Tibial nerve (tissue), 4 donors: ENCODE results near the gene TTC28. TPM values are rescaled to one million over a fixed set of nuclear protein-coding genes. Genes with fewer than 3 reads are reported as not detected.

Experiments
- DNase-seq, 2 donors: peaks; one replicate each; pipeline ENCODE4 v3.0.0-alpha.2; 2019; ENCODE audit warnings: low spot score in 2 of 2
- H3K27ac ChIP-seq, 4 donors: fragments of 200-600 bp; sonication (generic) in 3 of 4; one replicate each; pipeline ENCODE4 v1.5.1; 2017 to 2019; ENCODE audit warnings: mild to moderate bottlenecking in 1 of 4
- H3K27me3 ChIP-seq, 2 donors: fragments of 200-600 bp; sonication (generic) in 1 of 2; one replicate each; pipeline versions ENCODE4 v1.5.1 to v1.6.0; 2017 to 2019
- H3K36me3 ChIP-seq, 3 donors: fragments of 200-600 bp; sonication (generic); one replicate each; pipeline ENCODE4 v1.5.1; 2018 to 2019
- H3K4me1 ChIP-seq, 4 donors: fragments of 200-600 bp; sonication (generic) in 3 of 4; one replicate each; pipeline ENCODE4 v1.5.1; 2017 to 2019
- H3K4me3 ChIP-seq, 4 donors: fragments of 200-600 bp; sonication (generic) in 3 of 4; one replicate each; pipeline ENCODE4 v1.5.1; 2017 to 2019; ENCODE audit warnings: mild to moderate bottlenecking in 1 of 4, moderate library complexity in 1 of 4
- H3K9me3 ChIP-seq, 4 donors: fragments of 200-600 bp; sonication (generic) in 3 of 4; one replicate each; pipeline ENCODE4 v1.5.1; 2017 to 2019
- CTCF ChIP-seq, 5 experiments: fragments of 200-600 bp in 3 of 5; fragments of 450-650 bp in 2 of 5; sonication (generic) in 3 of 5; IDR thresholded peaks; one replicate each; pipeline ENCODE4 v1.5.1; 2016 to 2019; ENCODE audit warnings: antibody characterized with exemption in 5 of 5, mild to moderate bottlenecking in 3 of 5, moderate library complexity in 2 of 5
- EP300 ChIP-seq, 2 donors: sonication (generic); formaldehyde crosslinking; IDR thresholded peaks; one replicate each; pipeline ENCODE4 v1.6.1; 2017; ENCODE audit warnings: antibody characterized with exemption in 2 of 2, mild to moderate bottlenecking in 1 of 2
- POLR2A ChIP-seq, 2 donors: fragments of 450-650 bp; IDR thresholded peaks; one replicate each; pipeline ENCODE4 v1.6.1; 2017; ENCODE audit warnings: antibody characterized with exemption in 2 of 2, mild to moderate bottlenecking in 2 of 2, moderate library complexity in 2 of 2
- WGBS, 2 donors: methylation state at CpG; one replicate each; pipeline ENCODE4 v1.1.5; 2018; 5-methylcytosine and 5-hydroxymethylcytosine counted together
- total RNA-seq, 4 donors: library from RNA; depleted of rRNA; stranded (reverse); fragments of >200 nt; gene quantifications; one replicate each; pipeline ENCODE4 v1.1.0, GENCODE V29; 2016

The TTC28 gene
- total RNA-seq, 4 donors from 2014 or later: 83.9 to 177 (median 128) TPM

- 94 to 95% methylated on average over 20 of the region's 20 CpGs for WGBS, 2 donors
- Histone ChIP-seq H3K27ac (no peak overlapping the region), H3K4me3 (no peak overlapping the region), H3K9me3 (no peaks in the 10 kb centered on the region), H3K36me3 (peaks cover 0 to 79% (median 0%) of the 10 kb centered on the region in 3 donors), H3K4me1 (no peaks in the 10 kb centered on the region), H3K27me3 (no peaks in the 10 kb centered on the region)
- TF ChIP-seq POLR2A (IDR thresholded peaks at IDR 0.05): no peak
- TF ChIP-seq EP300 (IDR thresholded peaks at IDR 0.05): no peak
- no peak for TF ChIP-seq CTCF (IDR thresholded peaks at IDR 0.05)
- DNase-seq: no peak
These were observed 696.9 kb downstream of the TTC28 start for GRCh38 chr22:27982630-27983180.

GRCh38 chr22:27982106-27982505 lies 697.5 kb downstream of the TTC28 start:
- TF ChIP-seq EP300 (IDR thresholded peaks at IDR 0.05) (no peak), CTCF (IDR thresholded peaks at IDR 0.05) (no peak), POLR2A (IDR thresholded peaks at IDR 0.05) (no peak)
- H3K4me3 ChIP-seq: no peak overlapping the region
- no peaks in the 10 kb centered on the region for H3K4me1 ChIP-seq
- H3K9me3 ChIP-seq: no peaks in the 10 kb centered on the region
- H3K36me3 ChIP-seq: peaks cover 0 to 74% (median 0%) of the 10 kb centered on the region in 3 donors
- H3K27ac ChIP-seq: no peak overlapping the region
- 92 to 95% methylated on average over 11 to 15 of the region's 15 CpGs for WGBS, 2 donors
- no peaks in the 10 kb centered on the region for H3K27me3 ChIP-seq
- DNase-seq: no peak

GRCh38 chr22:27980424-27981148 lies 699.1 kb downstream of the TTC28 start:
- Histone ChIP-seq H3K36me3 (peaks cover 0 to 60% (median 0%) of the 10 kb centered on the region in 3 donors), H3K4me1 (peaks cover 0 to 6% (median 0%) of the 10 kb centered on the region in 4 donors), H3K4me3 (no peak overlapping the region), H3K27me3 (no peaks in the 10 kb centered on the region), H3K9me3 (no peaks in the 10 kb centered on the region), H3K27ac (no peak overlapping the region)
- TF ChIP-seq EP300 (IDR thresholded peaks at IDR 0.05) (no peak), CTCF (IDR thresholded peaks at IDR 0.05) (no peak), POLR2A (IDR thresholded peaks at IDR 0.05) (no peak)
- no peak for DNase-seq
- WGBS, 2 donors: 75 to 81% methylated on average over 7 of the region's 7 CpGs

GRCh38 chr22:27978802-27979201 lies 700.8 kb downstream of the TTC28 start:
- H3K4me1 ChIP-seq: peaks cover 0 to 6% (median 0%) of the 10 kb centered on the region in 4 donors
- TF ChIP-seq CTCF (IDR thresholded peaks at IDR 0.05): no peak
- TF ChIP-seq EP300 (IDR thresholded peaks at IDR 0.05): no peak
- no peak for TF ChIP-seq POLR2A (IDR thresholded peaks at IDR 0.05)
- WGBS, 2 donors: 86 to 88% methylated on average over 5 of the region's 5 CpGs
- no peak for DNase-seq
- H3K36me3 ChIP-seq: peaks cover 0 to 43% (median 0%) of the 10 kb centered on the region in 3 donors
- no peaks in the 10 kb centered on the region for H3K27me3 ChIP-seq
- H3K27ac ChIP-seq: no peak overlapping the region
- no peak overlapping the region for H3K4me3 ChIP-seq
- no peaks in the 10 kb centered on the region for H3K9me3 ChIP-seq

GRCh38 chr22:27978317-27978716 lies 701.3 kb downstream of the TTC28 start:
- Histone ChIP-seq H3K27ac (no peak overlapping the region), H3K9me3 (no peaks in the 10 kb centered on the region), H3K27me3 (no peaks in the 10 kb centered on the region), H3K36me3 (peaks cover 0 to 39% (median 0%) of the 10 kb centered on the region in 3 donors), H3K4me1 (peaks cover 0 to 6% (median 0%) of the 10 kb centered on the region in 4 donors), H3K4me3 (no peak overlapping the region)
- TF ChIP-seq POLR2A (IDR thresholded peaks at IDR 0.05) (no peak), EP300 (IDR thresholded peaks at IDR 0.05) (no peak), CTCF (IDR thresholded peaks at IDR 0.05) (no peak)
- WGBS, 2 donors: 94% methylated on average over 6 of the region's 6 CpGs
- no peak for DNase-seq
